Esophagus muscularis mucosa (tissue), 4 donors: Measurements from ENCODE around the gene ADISSP.

Experiments
- EP300 ChIP-seq: sonication (generic); formaldehyde crosslinking; IDR thresholded peaks from one replicate; pipeline ENCODE4 v1.6.1; 2017; ENCODE audit warnings: antibody characterized with exemption
- POLR2A ChIP-seq: fragments of 450-650 bp; IDR thresholded peaks from one replicate; pipeline ENCODE4 v1.6.1; 2017; ENCODE audit warnings: antibody characterized with exemption, moderate library complexity, mild to moderate bottlenecking, low read depth
- POLR2AphosphoS5 ChIP-seq, 2 donors: sonication (generic); formaldehyde crosslinking; IDR thresholded peaks; one replicate each; pipeline ENCODE4 v1.6.1; 2017; ENCODE audit warnings: antibody characterized with exemption in 2 of 2
- TF ChIP-seq, protein P1 (sequence below), 3 experiments: fragments of 200-600 bp in 2 of 3; fragments of 450-650 bp in 1 of 3; sonication (generic) in 2 of 3; IDR thresholded peaks; one replicate each; pipeline ENCODE4 v1.5.1; 2017 to 2019; ENCODE audit warnings: antibody characterized with exemption in 3 of 3, mild to moderate bottlenecking in 2 of 3, moderate library complexity in 1 of 3

DNA sequence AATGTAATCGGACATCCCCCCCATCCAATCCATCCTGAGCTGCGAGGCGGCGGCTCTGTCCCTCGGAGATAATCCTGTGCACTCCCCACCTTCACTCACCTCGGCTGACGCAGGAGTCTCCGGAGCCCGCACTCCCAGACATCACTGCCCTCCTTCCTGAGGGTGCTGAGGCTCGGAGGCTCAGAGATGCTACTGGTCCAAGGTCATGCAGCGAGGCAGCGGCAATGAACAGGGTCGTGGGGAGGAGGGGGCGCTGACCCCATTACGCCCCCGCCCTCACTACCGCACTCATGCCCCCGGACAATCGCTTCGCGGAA is 485 bp downstream of the ADISSP start:
- no peak for TF ChIP-seq EP300
- no peak for TF ChIP-seq POLR2AphosphoS5 (IDR thresholded peaks at IDR 0.05)
- no peak for TF ChIP-seq POLR2A
- TF ChIP-seq, protein P1, sequence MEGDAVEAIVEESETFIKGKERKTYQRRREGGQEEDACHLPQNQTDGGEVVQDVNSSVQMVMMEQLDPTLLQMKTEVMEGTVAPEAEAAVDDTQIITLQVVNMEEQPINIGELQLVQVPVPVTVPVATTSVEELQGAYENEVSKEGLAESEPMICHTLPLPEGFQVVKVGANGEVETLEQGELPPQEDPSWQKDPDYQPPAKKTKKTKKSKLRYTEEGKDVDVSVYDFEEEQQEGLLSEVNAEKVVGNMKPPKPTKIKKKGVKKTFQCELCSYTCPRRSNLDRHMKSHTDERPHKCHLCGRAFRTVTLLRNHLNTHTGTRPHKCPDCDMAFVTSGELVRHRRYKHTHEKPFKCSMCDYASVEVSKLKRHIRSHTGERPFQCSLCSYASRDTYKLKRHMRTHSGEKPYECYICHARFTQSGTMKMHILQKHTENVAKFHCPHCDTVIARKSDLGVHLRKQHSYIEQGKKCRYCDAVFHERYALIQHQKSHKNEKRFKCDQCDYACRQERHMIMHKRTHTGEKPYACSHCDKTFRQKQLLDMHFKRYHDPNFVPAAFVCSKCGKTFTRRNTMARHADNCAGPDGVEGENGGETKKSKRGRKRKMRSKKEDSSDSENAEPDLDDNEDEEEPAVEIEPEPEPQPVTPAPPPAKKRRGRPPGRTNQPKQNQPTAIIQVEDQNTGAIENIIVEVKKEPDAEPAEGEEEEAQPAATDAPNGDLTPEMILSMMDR (IDR thresholded peaks at IDR 0.05): no peak
